ENCODE results near the gene FAM174C.

The FAM174C gene

GRCh38 chr19:1286487-1287353 lies 11.4 kb downstream of the FAM174C start:
- H3K27ac ChIP-seq: peak overlapping the region; percentile 52; the same call in 1 of the 2 replicates

GRCh38 chr19:1287354-1288225 lies 12.3 kb downstream of the FAM174C start:
- TF ChIP-seq CTCF (conservative IDR thresholded peaks at IDR 0.05): no peak
- H3K27ac ChIP-seq: no peak overlapping the region

More at GRCh38 chr19:1286487-1287353, 11.4 kb downstream of the FAM174C start:
- no peak for TF ChIP-seq CTCF (conservative IDR thresholded peaks at IDR 0.05)

- no peak overlapping the region for H3K27ac ChIP-seq
- no peak for TF ChIP-seq CTCF (conservative IDR thresholded peaks at IDR 0.05)
Observed at GRCh38 chr19:1288226-1288612, 12.9 kb downstream of the FAM174C start.

- H3K27ac ChIP-seq: no peak overlapping the region
- TF ChIP-seq CTCF (conservative IDR thresholded peaks at IDR 0.05): no peak
Observed at GRCh38 chr19:1288833-1289685, 13.7 kb downstream of the FAM174C start.

- no peak overlapping the region for H3K27ac ChIP-seq
- TF ChIP-seq CTCF (conservative IDR thresholded peaks at IDR 0.05): no peak
Observed at GRCh38 chr19:1289686-1290025, 14.3 kb downstream of the FAM174C start.

- no peak for TF ChIP-seq CTCF (conservative IDR thresholded peaks at IDR 0.05)
- H3K27ac ChIP-seq: no peak overlapping the region
Observed at GRCh38 chr19:1290196-1290702, 14.9 kb downstream of the FAM174C start.
